ENCODE results near the gene PRKCA. TPM values are rescaled to one million over a fixed set of nuclear protein-coding genes. Genes with fewer than 3 reads are reported as not detected.

PRKCA gene
- total and polyA plus RNA-seq, 2 donors from 2014 or later: 8.0 to 50.8 TPM

DNA sequence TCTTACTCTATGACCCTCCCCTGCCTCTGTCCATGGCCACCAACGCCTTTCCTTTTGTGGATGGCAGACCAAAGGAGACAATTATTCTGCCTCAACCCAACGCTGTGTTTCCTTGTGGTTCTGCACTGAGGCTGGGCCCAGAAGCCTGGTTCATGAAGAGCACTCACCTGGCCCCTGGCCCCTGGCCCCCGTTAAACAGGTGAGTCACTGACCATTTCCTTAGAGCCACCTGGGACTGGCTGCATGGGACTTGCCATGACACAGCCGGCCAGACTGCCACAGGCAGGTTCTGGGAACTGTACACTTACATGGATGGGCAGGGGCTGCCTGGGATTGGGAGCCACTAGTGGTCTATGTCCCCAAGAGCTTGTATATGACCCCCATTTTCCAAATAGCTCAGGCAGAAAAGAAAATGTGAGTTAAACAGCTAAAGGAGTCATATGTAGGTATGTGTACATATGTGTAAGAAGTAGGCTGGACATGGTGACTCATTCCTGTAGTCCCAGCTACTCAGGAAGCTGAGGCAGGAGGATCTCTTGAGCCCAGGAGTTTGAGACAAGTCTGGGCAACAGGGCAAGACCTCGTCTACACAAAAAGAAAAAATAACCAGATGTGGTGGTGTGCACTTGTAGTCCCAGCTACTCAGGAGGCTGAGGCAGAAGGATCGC is 350.6 kb downstream of the PRKCA start:
- FAIRE-seq (no peak), DNase-seq (no peak)
- Histone ChIP-seq H3K4me1 (ENCODE audit: control insufficient read depth in 2 of 3, insufficient read depth in 2 of 3, low read depth in 1 of 3, low read length in 3 of 3) (no peaks in the 10 kb centered on the region), H3K9ac (ENCODE audit: low read length in 3 of 3) (no peak overlapping the region), H3K4me3 (ENCODE audit: low read length in 3 of 3) (no peak overlapping the region), H3K9me3 (ENCODE audit: control insufficient read depth in 2 of 3, insufficient read depth in 1 of 3, low read length in 3 of 3) (no peaks in the 10 kb centered on the region), H3K36me3 (ENCODE audit: control insufficient read depth in 2 of 3, insufficient read depth in 3 of 3, low read length in 3 of 3) (no peaks in the 10 kb centered on the region), H3K27ac (ENCODE audit: low read depth in 2 of 2, low read length in 2 of 2) (no peak overlapping the region), H3K27me3 (ENCODE audit: control insufficient read depth, insufficient read depth, low read length) (no peaks in the 10 kb centered on the region)
- TF ChIP-seq, protein P1, sequence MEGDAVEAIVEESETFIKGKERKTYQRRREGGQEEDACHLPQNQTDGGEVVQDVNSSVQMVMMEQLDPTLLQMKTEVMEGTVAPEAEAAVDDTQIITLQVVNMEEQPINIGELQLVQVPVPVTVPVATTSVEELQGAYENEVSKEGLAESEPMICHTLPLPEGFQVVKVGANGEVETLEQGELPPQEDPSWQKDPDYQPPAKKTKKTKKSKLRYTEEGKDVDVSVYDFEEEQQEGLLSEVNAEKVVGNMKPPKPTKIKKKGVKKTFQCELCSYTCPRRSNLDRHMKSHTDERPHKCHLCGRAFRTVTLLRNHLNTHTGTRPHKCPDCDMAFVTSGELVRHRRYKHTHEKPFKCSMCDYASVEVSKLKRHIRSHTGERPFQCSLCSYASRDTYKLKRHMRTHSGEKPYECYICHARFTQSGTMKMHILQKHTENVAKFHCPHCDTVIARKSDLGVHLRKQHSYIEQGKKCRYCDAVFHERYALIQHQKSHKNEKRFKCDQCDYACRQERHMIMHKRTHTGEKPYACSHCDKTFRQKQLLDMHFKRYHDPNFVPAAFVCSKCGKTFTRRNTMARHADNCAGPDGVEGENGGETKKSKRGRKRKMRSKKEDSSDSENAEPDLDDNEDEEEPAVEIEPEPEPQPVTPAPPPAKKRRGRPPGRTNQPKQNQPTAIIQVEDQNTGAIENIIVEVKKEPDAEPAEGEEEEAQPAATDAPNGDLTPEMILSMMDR (IDR thresholded peaks at IDR 0.05; ENCODE audit: borderline replicate concordance, extremely low read depth, insufficient read depth): no peak
- intact Hi-C loops (cut with DNase I): no loop called here

DNA sequence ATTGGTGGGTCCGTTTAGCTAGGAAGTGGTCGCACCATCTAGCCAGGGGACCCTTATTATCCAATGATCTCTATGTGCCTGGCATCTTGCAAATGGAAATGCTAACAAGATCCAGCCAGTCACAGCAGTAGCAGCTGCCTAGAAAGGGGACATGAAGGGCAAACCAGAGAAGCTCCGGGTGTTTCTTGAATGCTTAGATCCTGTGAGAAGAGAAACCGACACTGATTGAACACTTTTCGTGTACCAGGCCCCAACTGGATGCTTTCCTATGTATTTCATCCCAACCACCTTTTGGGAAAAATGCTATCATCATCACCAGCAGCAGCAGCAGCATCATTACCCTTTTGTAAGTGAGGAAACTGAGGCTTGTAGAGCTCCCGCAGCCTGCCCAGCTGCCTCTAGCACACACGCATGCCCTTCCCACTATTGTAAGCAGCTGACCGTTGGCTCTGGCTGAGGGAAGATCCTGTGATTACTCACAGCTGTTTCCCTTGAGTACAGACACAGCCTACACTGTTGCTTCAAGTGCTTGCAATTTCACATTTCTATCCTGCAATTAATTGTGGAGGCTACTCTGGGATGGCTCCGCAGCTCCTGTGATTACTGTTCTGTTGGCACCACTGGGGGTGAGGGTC is 351.8 kb downstream of the PRKCA start:
- Histone ChIP-seq H3K27ac (ENCODE audit: low read depth in 2 of 2, low read length in 2 of 2) (no peak overlapping the region), H3K9ac (ENCODE audit: low read length in 3 of 3) (no peak overlapping the region), H3K27me3 (ENCODE audit: control insufficient read depth, insufficient read depth, low read length) (no peaks in the 10 kb centered on the region), H3K4me1 (ENCODE audit: control insufficient read depth in 2 of 3, insufficient read depth in 2 of 3, low read depth in 1 of 3, low read length in 3 of 3) (no peaks in the 10 kb centered on the region), H3K9me3 (ENCODE audit: control insufficient read depth in 2 of 3, insufficient read depth in 1 of 3, low read length in 3 of 3) (no peaks in the 10 kb centered on the region), H3K36me3 (ENCODE audit: control insufficient read depth in 2 of 3, insufficient read depth in 3 of 3, low read length in 3 of 3) (no peaks in the 10 kb centered on the region), H3K4me3 (ENCODE audit: low read length in 3 of 3) (no peak overlapping the region)
- TF ChIP-seq, protein P1 (IDR thresholded peaks at IDR 0.05; ENCODE audit: borderline replicate concordance, extremely low read depth, insufficient read depth): no peak
- DNase-seq: peak in 1 of 5 donors; percentile 68
- no peak for FAIRE-seq
- intact Hi-C loops (cut with DNase I): no loop called here

DNA sequence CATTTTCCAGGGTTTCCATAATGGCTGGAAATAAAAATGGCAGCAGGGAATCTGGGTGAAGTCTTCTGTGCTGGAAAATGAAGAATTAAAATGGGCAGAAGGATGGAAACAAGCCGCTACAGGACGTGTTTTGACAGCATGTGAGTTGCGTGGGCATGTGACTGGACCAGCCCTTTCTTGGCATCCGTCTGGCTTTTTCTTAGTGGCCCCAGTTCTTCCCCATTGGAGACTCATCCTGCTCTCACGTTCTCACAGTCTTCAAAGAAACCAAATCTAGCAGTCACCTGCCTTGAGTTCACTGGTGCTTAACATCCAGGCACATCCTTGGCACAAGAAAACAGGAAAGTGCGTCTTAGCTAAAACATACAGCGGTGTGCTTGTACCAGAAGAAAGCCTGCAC is 352.4 kb downstream of the PRKCA start:
- H3K27ac ChIP-seq (ENCODE audit: low read depth in 2 of 2, low read length in 2 of 2): no peak overlapping the region
- no peaks in the 10 kb centered on the region for H3K9me3 ChIP-seq (ENCODE audit: control insufficient read depth in 2 of 3, insufficient read depth in 1 of 3, low read length in 3 of 3)
- FAIRE-seq (no peak), DNase-seq (no peak)
- H3K4me3 ChIP-seq (ENCODE audit: low read length in 3 of 3): no peak overlapping the region
- TF ChIP-seq, protein P1 (IDR thresholded peaks at IDR 0.05; ENCODE audit: borderline replicate concordance, extremely low read depth, insufficient read depth): no peak
- H3K27me3 ChIP-seq (ENCODE audit: control insufficient read depth, insufficient read depth, low read length): no peaks in the 10 kb centered on the region
- H3K9ac ChIP-seq (ENCODE audit: low read length in 3 of 3): no peak overlapping the region
- no peaks in the 10 kb centered on the region for H3K36me3 ChIP-seq (ENCODE audit: control insufficient read depth in 2 of 3, insufficient read depth in 3 of 3, low read length in 3 of 3)
- no peaks in the 10 kb centered on the region for H3K4me1 ChIP-seq (ENCODE audit: control insufficient read depth in 2 of 3, insufficient read depth in 2 of 3, low read depth in 1 of 3, low read length in 3 of 3)
- intact Hi-C loops (cut with DNase I): no loop called here
